NB4 (cell line): ENCODE measurements around the gene MAP4K1.
A peak's percentile ranks its signal among the peaks of the same experiment; 100 is the strongest.

Experiments
- DNase-seq: peaks from one replicate; pipeline ENCODE4 v3.0.0; 2010; ENCODE audit warnings: low read depth
- H3K4me3 ChIP-seq: one replicate; pipeline ENCODE4 v1.5.1; 2011; ENCODE audit warnings: mild to moderate bottlenecking, low read depth, low read length, moderate library complexity
- MYC ChIP-seq: IDR thresholded peaks from 2 replicates; pipeline ENCODE4 v1.6.1; 2011; ENCODE audit warnings: low read depth, low read length
- POLR2A ChIP-seq: IDR thresholded peaks from 2 replicates; pipeline ENCODE4 v1.6.1; 2011; ENCODE audit warnings: mild to moderate bottlenecking; ENCODE audit not compliant: insufficient read length; ENCODE audit errors: extremely low read depth
- TF ChIP-seq, protein P1 (sequence below): IDR thresholded peaks from one replicate; pipeline ENCODE4 v1.5.1; 2012; ENCODE audit warnings: low read depth, low read length
- TF ChIP-seq, protein P2 (sequence below): IDR thresholded peaks from 2 replicates; pipeline ENCODE4 v1.6.1; 2011; ENCODE audit warnings: low read depth, low read length

The MAP4K1 gene

GRCh38 chr19:38547421-38547820 is 70.3 kb downstream of the MAP4K1 start:
- H3K4me3 ChIP-seq, result no peak overlapping the region
- TF ChIP-seq POLR2A (no peak), MYC (no peak)
- TF ChIP-seq, protein P1, sequence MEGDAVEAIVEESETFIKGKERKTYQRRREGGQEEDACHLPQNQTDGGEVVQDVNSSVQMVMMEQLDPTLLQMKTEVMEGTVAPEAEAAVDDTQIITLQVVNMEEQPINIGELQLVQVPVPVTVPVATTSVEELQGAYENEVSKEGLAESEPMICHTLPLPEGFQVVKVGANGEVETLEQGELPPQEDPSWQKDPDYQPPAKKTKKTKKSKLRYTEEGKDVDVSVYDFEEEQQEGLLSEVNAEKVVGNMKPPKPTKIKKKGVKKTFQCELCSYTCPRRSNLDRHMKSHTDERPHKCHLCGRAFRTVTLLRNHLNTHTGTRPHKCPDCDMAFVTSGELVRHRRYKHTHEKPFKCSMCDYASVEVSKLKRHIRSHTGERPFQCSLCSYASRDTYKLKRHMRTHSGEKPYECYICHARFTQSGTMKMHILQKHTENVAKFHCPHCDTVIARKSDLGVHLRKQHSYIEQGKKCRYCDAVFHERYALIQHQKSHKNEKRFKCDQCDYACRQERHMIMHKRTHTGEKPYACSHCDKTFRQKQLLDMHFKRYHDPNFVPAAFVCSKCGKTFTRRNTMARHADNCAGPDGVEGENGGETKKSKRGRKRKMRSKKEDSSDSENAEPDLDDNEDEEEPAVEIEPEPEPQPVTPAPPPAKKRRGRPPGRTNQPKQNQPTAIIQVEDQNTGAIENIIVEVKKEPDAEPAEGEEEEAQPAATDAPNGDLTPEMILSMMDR, result no peak
- TF ChIP-seq, protein P2, sequence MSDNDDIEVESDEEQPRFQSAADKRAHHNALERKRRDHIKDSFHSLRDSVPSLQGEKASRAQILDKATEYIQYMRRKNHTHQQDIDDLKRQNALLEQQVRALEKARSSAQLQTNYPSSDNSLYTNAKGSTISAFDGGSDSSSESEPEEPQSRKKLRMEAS, result no peak
- DNase-seq, result no peak

DNA sequence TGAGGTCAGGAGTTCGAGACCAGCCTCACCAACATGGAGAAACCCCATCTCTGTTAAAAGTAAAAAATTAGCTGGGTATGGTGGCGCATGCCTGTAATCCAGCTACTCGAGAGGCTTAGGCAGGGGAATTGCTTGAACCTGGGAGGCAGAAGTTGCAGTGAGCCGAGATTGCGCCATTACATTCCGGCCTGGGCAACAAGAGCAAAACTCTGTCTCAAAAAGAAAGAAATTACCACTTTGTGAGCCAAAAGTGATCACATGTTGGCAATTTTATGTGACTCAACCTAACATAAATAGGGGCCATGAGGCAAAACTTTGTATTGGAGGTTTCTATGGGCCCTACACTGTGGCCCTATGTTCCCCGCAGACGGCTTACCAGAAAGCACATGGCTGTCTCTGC is 72.2 kb downstream of the MAP4K1 start:
- no peak for DNase-seq

GRCh38 chr19:38544569-38545315 is 73.0 kb downstream of the MAP4K1 start:
- H3K4me3 ChIP-seq, result no peak overlapping the region
- TF ChIP-seq, protein P2, result no peak
- TF ChIP-seq POLR2A (no peak), MYC (no peak)
- TF ChIP-seq, protein P1, result no peak
- DNase-seq, result no peak

More for the DNA sequence above, 72.2 kb downstream of the MAP4K1 start:
- TF ChIP-seq POLR2A, result no peak
- H3K4me3 ChIP-seq, result no peak overlapping the region

DNA sequence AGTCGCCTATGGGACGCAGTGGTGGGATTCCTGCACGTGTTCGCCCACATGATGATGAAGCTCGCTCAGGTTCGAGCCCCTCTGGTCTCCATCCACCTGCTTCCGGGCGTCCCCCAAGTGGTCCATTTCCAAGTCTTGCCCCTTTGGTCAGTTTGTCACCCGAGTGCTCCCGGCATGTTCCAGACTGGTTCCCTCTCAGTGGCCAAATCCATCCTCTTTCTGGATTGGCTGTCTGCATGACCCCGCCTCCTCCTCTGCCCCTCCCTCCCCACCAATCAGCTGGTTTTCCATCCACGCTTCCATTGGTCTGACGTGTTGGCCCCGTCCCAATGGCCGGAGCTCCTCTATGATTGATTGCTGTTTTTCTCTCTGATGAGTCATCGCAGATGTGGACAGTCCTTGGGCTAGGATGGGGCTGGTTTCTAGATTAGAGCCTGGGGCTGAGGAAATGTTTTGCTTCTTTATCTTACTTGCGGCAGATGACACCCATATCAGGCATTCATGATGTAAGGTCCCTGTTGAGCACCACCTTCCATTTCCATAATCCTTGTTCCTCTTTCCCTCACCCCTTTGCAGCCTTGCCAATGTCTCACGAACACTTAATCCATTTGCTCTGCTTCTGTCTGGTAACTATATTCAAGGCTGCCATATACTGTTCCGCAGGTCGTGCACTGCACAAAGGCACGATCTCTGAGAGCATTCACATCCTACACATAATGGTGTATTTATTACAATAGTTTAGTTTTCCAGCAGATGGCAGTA is 73.8 kb downstream of the MAP4K1 start:
- no peak for TF ChIP-seq POLR2A
- TF ChIP-seq, protein P1, result peak; percentile 30
- TF ChIP-seq, protein P2, result no peak
- 0 out of 2 replicates have a peak, but pooled peaks have one; percentile 24 for TF ChIP-seq MYC
- peak; percentile 74 for DNase-seq
- H3K4me3 ChIP-seq, result no peak overlapping the region

- TF ChIP-seq MYC (no peak), POLR2A (no peak)
- TF ChIP-seq, protein P1, result no peak
- TF ChIP-seq, protein P2, result no peak
- no peak for DNase-seq
- no peak overlapping the region for H3K4me3 ChIP-seq
Observed at GRCh38 chr19:38543286-38543806, 74.4 kb downstream of the MAP4K1 start.

DNA sequence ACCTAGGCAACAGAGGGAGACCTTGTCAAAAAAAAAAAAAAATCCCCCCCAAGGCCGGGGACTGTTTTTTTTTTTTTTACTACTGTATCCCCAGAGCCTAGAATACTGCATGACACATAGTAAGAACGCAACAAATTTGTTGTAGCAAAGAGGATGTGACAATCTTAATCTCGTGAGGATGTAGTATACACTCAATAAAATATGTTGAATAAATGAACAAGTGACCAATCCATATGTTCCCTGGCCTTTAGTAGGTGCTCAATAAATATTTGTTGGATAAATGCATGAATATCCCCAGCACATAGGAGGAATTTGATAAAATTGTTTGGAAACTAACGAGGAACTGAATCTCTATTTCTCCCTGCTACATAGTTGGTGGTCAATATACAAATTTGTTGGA is 75.7 kb downstream of the MAP4K1 start:
- TF ChIP-seq, protein P2, result no peak
- no peak for TF ChIP-seq MYC
- TF ChIP-seq, protein P1, result no peak
- TF ChIP-seq POLR2A, result no peak
- no peak for DNase-seq
- H3K4me3 ChIP-seq, result no peak overlapping the region
